SHP77 (cell line): ENCODE results near the gene LMTK2.

Experiments used
- DNase-seq, 2 experiments: peaks; one replicate each; lab custom pipeline; 2025; lab: John Stamatoyannopoulos, UW

Gene LMTK2

GRCh38 chr7:98203261-98203963 lies 96.8 kb downstream of the LMTK2 start:
- no peak for DNase-seq

- DNase-seq, result no peak
These were observed 97.4 kb downstream of the LMTK2 start for GRCh38 chr7:98203964-98204605.

GRCh38 chr7:98204670-98205069 lies 98.0 kb downstream of the LMTK2 start:
- DNase-seq, result no peak

- DNase-seq, result no peak
These were observed 98.6 kb downstream of the LMTK2 start for GRCh38 chr7:98205162-98205845.

- no peak for DNase-seq
These were observed 100.0 kb downstream of the LMTK2 start for GRCh38 chr7:98206451-98207330.

GRCh38 chr7:98209166-98209920 lies 102.7 kb downstream of the LMTK2 start:
- DNase-seq, result no peak

- no peak for DNase-seq
These were observed 104.0 kb downstream of the LMTK2 start for GRCh38 chr7:98210513-98211220.

GRCh38 chr7:98211221-98211675 lies 104.6 kb downstream of the LMTK2 start, which contains the start of gene BHLHA15:
TSS of gene BHLHA15 (plus strand) at chr7:98211439. CDS start at chr7:98212310, 871 bp downstream.
- DNase-seq, result peak; percentile 2 to 61

GRCh38 chr7:98211676-98212531 lies 105.2 kb downstream of the LMTK2 start:
- no peak for DNase-seq

- DNase-seq, result no peak
These were observed 105.9 kb downstream of the LMTK2 start for GRCh38 chr7:98212532-98213041.

GRCh38 chr7:98213296-98213887 lies 106.7 kb downstream of the LMTK2 start:
- no peak for DNase-seq

- no peak for DNase-seq
These were observed 107.5 kb downstream of the LMTK2 start for GRCh38 chr7:98213888-98214810.

GRCh38 chr7:98214811-98215321 lies 108.2 kb downstream of the LMTK2 start:
- no peak for DNase-seq

- DNase-seq, result peak; percentile 12 to 30
These were observed 109.2 kb downstream of the LMTK2 start for GRCh38 chr7:98215561-98216495.

- DNase-seq, result no peak
These were observed 110.4 kb downstream of the LMTK2 start for GRCh38 chr7:98216941-98217622.
